ENCODE measurements around the gene UFC1. TPM values are rescaled to one million over a fixed set of nuclear protein-coding genes. Genes with fewer than 3 reads are reported as not detected.

Gene UFC1
- polyA plus RNA-seq, 3 donors, result 100 to 120 (median 108) TPM

GRCh38 chr1:161117759-161118581, 35.8 kb upstream of the UFC1 start, which contains the start of the genes NIT1 and PFDN2:
Gene NIT1 (plus strand): TSS chr1:161118105. CDS start chr1:161118177, 72 bp downstream.
Gene PFDN2 (minus strand): TSS chr1:161118037. CDS start chr1:161118026, 11 bp downstream.
- peak within 1 kb of the TSS; percentile 97 for H3K4me2 ChIP-seq (replicated peaks; ENCODE audit: extremely low read depth, low read length, poor library complexity, severe bottlenecking)
- intact Hi-C loops (cut with micrococcal nuclease), result loop anchor here in 1 of 2 donors (2.0 to 5.0 kb wide), 3 partner anchors 15 to 51 kb away; partner anchors contain the start of genes ARHGAP30, DEDD and UFC1
- H3K9ac ChIP-seq (ENCODE audit: insufficient read depth, low read length, poor library complexity, severe bottlenecking), result peak within 1 kb of the TSS; percentile 96
- DNase-seq, result peak; percentile 77 to 80 (median 78)
- peaks cover 72 to 92% of the 10 kb centered on the region in 2 donors for H3K4me1 ChIP-seq (ENCODE audit: control insufficient read depth in 1 of 2, insufficient read depth in 2 of 2, low read length in 2 of 2)
- peak within 1 kb of the TSS; percentile 89 to 99 for H3K27ac ChIP-seq (ENCODE audit: low read depth in 1 of 2, low read length in 2 of 2)
- H3K79me2 ChIP-seq (ENCODE audit: insufficient read depth, low read length), result peaks cover 79% of the 10 kb centered on the region
- H3K4me3 Mint-ChIP-seq, result peak within 1 kb of the TSS; percentile 90 to 95
- peak within 1 kb of the TSS; percentile 89 to 98 (median 94) for H3K27ac Mint-ChIP-seq
- TF ChIP-seq CTCF (IDR thresholded peaks at IDR 0.05), result no peak
- no peaks in the 10 kb centered on the region for H3K27me3 Mint-ChIP-seq (ENCODE audit: low read depth in 3 of 3)
- H3K27me3 ChIP-seq (ENCODE audit: control insufficient read depth in 2 of 2, insufficient read depth in 2 of 2, low read length in 2 of 2), result no peaks in the 10 kb centered on the region
- H3K9me3 ChIP-seq (replicated peaks in 1 of 2; ENCODE audit: control insufficient read depth in 1 of 2, insufficient read depth in 1 of 2, low read length in 2 of 2), result no peaks in the 10 kb centered on the region
- peaks cover 90% of the 10 kb centered on the region for H3K4me1 Mint-ChIP-seq
- peak within 1 kb of the TSS; percentile 95 for H2AFZ ChIP-seq (ENCODE audit: insufficient read depth, low read depth, low read length, poor library complexity, severe bottlenecking)
- H3K36me3 Mint-ChIP-seq, result peaks cover 23 to 40% of the 10 kb centered on the region in 2 donors
- H3K4me3 ChIP-seq (replicated peaks in 1 of 3; ENCODE audit: low read depth in 2 of 3, low read length in 3 of 3), result peak within 1 kb of the TSS; percentile 71 to 100 (median 86)
- H4K20me1 ChIP-seq (ENCODE audit: insufficient read depth, low read length), result peaks cover 40% of the 10 kb centered on the region
- H3K36me3 ChIP-seq (replicated peaks in 1 of 2; ENCODE audit: control insufficient read depth in 1 of 2, insufficient read depth in 2 of 2, low read length in 2 of 2), result peaks cover 18 to 27% of the 10 kb centered on the region in 2 donors
- under 1% methylated on average over 52 of the region's 58 CpGs for WGBS (ENCODE audit: insufficient coverage)
- H3K9me3 Mint-ChIP-seq, result peaks cover 0 to under 1% (median 0%) of the 10 kb centered on the region in 7 donors

GRCh38 chr1:161119092-161119903, 34.5 kb upstream of the UFC1 start:
- WGBS (ENCODE audit: insufficient coverage), result 63% methylated on average over 9 of the region's 10 CpGs
- H3K27ac ChIP-seq (ENCODE audit: low read depth in 1 of 2, low read length in 2 of 2), result peak overlapping the region; percentile 18 to 99
- H3K4me3 ChIP-seq (replicated peaks in 1 of 3; ENCODE audit: low read depth in 2 of 3, low read length in 3 of 3), result peak overlapping the region in 2 of 3 experiments; percentile 86 to 100
- no peak overlapping the region for H3K9ac ChIP-seq (ENCODE audit: insufficient read depth, low read length, poor library complexity, severe bottlenecking)
- Mint-ChIP-seq H3K4me3 (peak overlapping the region; percentile 90 to 95), H3K9me3 (peaks cover 0 to 2% (median 0%) of the 10 kb centered on the region in 7 donors), H3K27me3 (ENCODE audit: low read depth in 3 of 3) (no peaks in the 10 kb centered on the region), H3K27ac (peak overlapping the region; percentile 89 to 98 (median 94)), H3K36me3 (peaks cover 36 to 49% of the 10 kb centered on the region in 2 donors), H3K4me1 (peaks cover 81% of the 10 kb centered on the region)
- H3K4me2 ChIP-seq (replicated peaks; ENCODE audit: extremely low read depth, low read length, poor library complexity, severe bottlenecking), result peak overlapping the region; percentile 97
- peaks cover 72% of the 10 kb centered on the region for H3K79me2 ChIP-seq (ENCODE audit: insufficient read depth, low read length)
- H3K36me3 ChIP-seq (replicated peaks in 1 of 2; ENCODE audit: control insufficient read depth in 1 of 2, insufficient read depth in 2 of 2, low read length in 2 of 2), result peaks cover 30 to 40% of the 10 kb centered on the region in 2 donors
- peak; percentile 76 for TF ChIP-seq CTCF (IDR thresholded peaks at IDR 0.05)
- H4K20me1 ChIP-seq (ENCODE audit: insufficient read depth, low read length), result peaks cover 33% of the 10 kb centered on the region
- peaks cover 70 to 86% of the 10 kb centered on the region in 2 donors for H3K4me1 ChIP-seq (ENCODE audit: control insufficient read depth in 1 of 2, insufficient read depth in 2 of 2, low read length in 2 of 2)
- no peaks in the 10 kb centered on the region for H3K9me3 ChIP-seq (replicated peaks in 1 of 2; ENCODE audit: control insufficient read depth in 1 of 2, insufficient read depth in 1 of 2, low read length in 2 of 2)
- intact Hi-C loops (cut with micrococcal nuclease), result loop anchor here in 1 of 2 donors (2.0 to 5.0 kb wide), 3 partner anchors 14 to 52 kb away; partner anchors contain the start of genes ARHGAP30, DEDD and UFC1
- no peaks in the 10 kb centered on the region for H3K27me3 ChIP-seq (ENCODE audit: control insufficient read depth in 2 of 2, insufficient read depth in 2 of 2, low read length in 2 of 2)
- no peak overlapping the region for H2AFZ ChIP-seq (ENCODE audit: insufficient read depth, low read depth, low read length, poor library complexity, severe bottlenecking)
- peak; percentile 59 to 86 (median 72) for DNase-seq

Data from CD14-positive monocyte (primary cell).